Caco-2 (cell line): ENCODE measurements around the gene BGLAP. TPM values are rescaled to one million over a fixed set of nuclear protein-coding genes. Genes with fewer than 3 reads are reported as not detected.

Experiments
- BruUV-seq: library from RNA; stranded (reverse); fragments of 400-500 nt; replicated peaks from 2 replicates; lab custom pipeline; 2021; lab: Mats Ljungman, UMichigan
- CTCF ChIA-PET: fragments of 300-600 bp; sonication (Branson Sonifier 250); formaldehyde crosslinking; loops from one replicate; lab custom pipeline; 2022; ENCODE audit warnings: antibody characterized with exemption; lab: Charles Lee
- POLR2A ChIA-PET: fragments of 300-600 bp; sonication (Branson Sonifier 250); formaldehyde crosslinking; loops from one replicate; lab custom pipeline; 2022; ENCODE audit warnings: antibody characterized with exemption; lab: Charles Lee
- DNase-seq, 2 experiments: peaks; one replicate each; pipeline versions ENCODE4 v3.0.0 to v3.0.0-alpha.2; 2020 to 2022
- H3K27me3 ChIP-seq: replicated peaks from 2 replicates; pipeline ENCODE4 v1.6.0; 2011; ENCODE audit warnings: low read length; ENCODE audit not compliant: control insufficient read depth, insufficient read depth
- H3K36me3 ChIP-seq: 2 replicates; pipeline ENCODE4 v1.5.1; 2011; ENCODE audit warnings: low read length; ENCODE audit not compliant: control insufficient read depth, insufficient read depth
- H3K4me1 ChIP-seq: fragments of 250-450 bp; sonication (Bioruptor Pico); 2 replicates; pipeline ENCODE4 v1.5.1; 2020; ENCODE audit warnings: mild to moderate bottlenecking
- H3K4me3 ChIP-seq: 2 replicates; pipeline ENCODE4 v1.5.1; 2011; ENCODE audit warnings: low read depth, mild to moderate bottlenecking, control low read depth, low read length
- H3K9me3 ChIP-seq: fragments of 250-450 bp; sonication (Bioruptor Pico); 2 replicates; pipeline ENCODE4 v1.5.1; 2020; ENCODE audit warnings: mild to moderate bottlenecking, moderate library complexity
- H3K27ac Mint-ChIP-seq: one replicate; pipeline ENCODE4 v1.8.0; 2022; ENCODE audit warnings: mixed read lengths; ENCODE audit not compliant: unreplicated experiment
- H3K27me3 Mint-ChIP-seq: one replicate; pipeline ENCODE4 v1.8.0; 2022; ENCODE audit warnings: mixed read lengths; ENCODE audit not compliant: insufficient read depth, unreplicated experiment
- H3K36me3 Mint-ChIP-seq: one replicate; pipeline ENCODE4 v1.8.0; 2022; ENCODE audit warnings: mild to moderate bottlenecking, mixed read lengths; ENCODE audit not compliant: insufficient read depth, unreplicated experiment
- H3K4me1 Mint-ChIP-seq: one replicate; pipeline ENCODE4 v1.8.0; 2022; ENCODE audit warnings: low read depth, mixed read lengths; ENCODE audit not compliant: unreplicated experiment
- H3K4me3 Mint-ChIP-seq: one replicate; pipeline ENCODE4 v1.8.0; 2022; ENCODE audit warnings: mild to moderate bottlenecking, moderate library complexity, mixed read lengths; ENCODE audit not compliant: unreplicated experiment
- H3K9me3 Mint-ChIP-seq: one replicate; pipeline ENCODE4 v1.8.0; 2022; ENCODE audit warnings: mixed read lengths; ENCODE audit not compliant: unreplicated experiment
- intact Hi-C: fragments of 100-400 bp; cut with micrococcal nuclease; formaldehyde crosslinking; loops from one replicate; pipeline ENCODE4 v1.10.0; 2022; ENCODE audit not compliant: unreplicated experiment
- total RNA-seq: library from RNA; stranded (reverse); gene quantifications from 2 replicates; pipeline ENCODE4 v1.2.3, GENCODE V29; 2022
- TF ChIP-seq, protein P1 (sequence below), 2 experiments: fragments of 200-600 bp in 1 of 2; IDR thresholded peaks; 1 replicate in 1 of 2; 2 replicates in 1 of 2; pipeline versions ENCODE4 v1.5.1 to v1.8.0; 2011 to 2022; ENCODE audit warnings: antibody characterized with exemption in 1 of 2, control low read depth in 1 of 2, inconsistent platforms in 1 of 2, low read depth in 1 of 2, low read length in 1 of 2, mild to moderate bottlenecking in 1 of 2, moderate library complexity in 1 of 2; ENCODE audit not compliant: insufficient read depth in 1 of 2, severe bottlenecking in 1 of 2, unreplicated experiment in 1 of 2

BGLAP gene
- total RNA-seq, 1 experiment from 2014 or later, result 2.0 TPM

DNA sequence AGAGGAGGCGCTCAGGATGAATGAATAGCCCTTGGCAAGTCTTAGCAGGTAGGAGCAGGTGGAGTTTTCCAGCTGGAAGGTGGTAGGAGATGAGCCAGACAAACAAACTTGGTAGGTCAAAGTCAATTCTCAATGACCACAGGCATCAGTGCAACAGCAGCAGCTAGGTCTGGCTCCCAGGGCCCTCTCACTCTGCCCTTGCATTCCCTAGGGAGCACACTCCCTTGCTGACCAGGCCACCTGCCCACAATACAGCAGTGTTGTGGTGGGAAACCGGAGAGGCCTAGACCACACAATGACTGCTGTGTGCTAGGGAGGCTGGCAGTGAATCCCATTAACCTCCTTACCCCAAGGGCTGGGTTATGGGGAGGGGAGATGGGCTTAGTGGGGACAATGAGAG, 18.9 kb downstream of the BGLAP start:
- CTCF ChIA-PET, result interaction anchor here (0.6 kb wide), 2 partner anchors 36 to 125 kb away, joined by 3 to 4 read pairs; no protein-coding TSS in a partner anchor
- no TSS peak for BruUV-seq
- H3K36me3 ChIP-seq, result peaks cover 15% of the 10 kb centered on the region

DNA sequence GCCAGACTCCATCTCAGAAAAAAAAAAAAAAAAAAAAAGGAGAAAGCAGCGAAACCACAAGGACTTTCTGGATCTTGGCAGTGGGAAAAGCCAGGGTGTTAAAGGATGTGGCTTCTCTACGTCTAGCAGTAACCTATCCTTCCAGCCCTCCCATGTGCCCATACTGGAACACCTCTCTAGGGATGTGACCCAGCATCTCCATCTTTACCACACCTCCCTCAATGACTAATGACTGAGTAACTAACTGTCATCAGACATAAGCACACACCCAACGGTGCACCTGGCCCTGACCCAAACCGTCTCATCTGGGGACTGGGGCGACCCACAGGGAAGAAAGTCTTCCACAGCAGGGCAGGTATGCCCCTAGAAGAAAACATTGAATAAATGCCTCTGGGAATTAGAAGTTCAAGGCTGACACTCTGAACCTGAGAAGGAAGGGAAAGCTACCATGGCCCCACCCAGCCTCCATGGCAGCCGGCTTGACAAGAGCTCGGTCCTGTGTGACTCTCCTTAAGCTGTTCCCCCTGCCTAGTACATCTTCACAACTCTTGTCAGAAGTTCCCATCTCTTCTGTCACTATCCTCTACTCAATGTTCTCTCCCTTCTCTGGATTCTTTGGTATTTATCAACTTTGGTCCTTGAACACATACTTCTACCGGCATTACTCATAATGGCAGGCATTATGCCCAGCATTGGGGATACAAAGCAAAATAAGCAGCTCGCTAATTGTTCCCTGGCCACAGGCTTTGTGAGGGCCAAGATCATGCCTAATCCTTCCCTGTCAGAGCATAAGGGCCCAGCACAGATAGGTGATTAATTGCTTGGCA, 20.7 kb downstream of the BGLAP start:
- CTCF ChIA-PET, result no interaction called here
- intact Hi-C loops, result no loop called here

More for the DNA sequence above, 18.9 kb downstream of the BGLAP start:
- no peaks in the 10 kb centered on the region for H3K9me3 ChIP-seq
- no peaks in the 10 kb centered on the region for H3K4me1 Mint-ChIP-seq
- H3K27ac Mint-ChIP-seq, result peak overlapping the region; percentile 43
- intact Hi-C loops, result no loop called here
- H3K27me3 Mint-ChIP-seq, result no peaks in the 10 kb centered on the region
- no peaks in the 10 kb centered on the region for H3K9me3 Mint-ChIP-seq
- H3K27me3 ChIP-seq, result no peaks in the 10 kb centered on the region
- DNase-seq, result no peak
- H3K4me1 ChIP-seq, result no peaks in the 10 kb centered on the region
- H3K4me3 Mint-ChIP-seq, result no peak overlapping the region
- no peak overlapping the region for H3K4me3 ChIP-seq
- TF ChIP-seq, protein P1, sequence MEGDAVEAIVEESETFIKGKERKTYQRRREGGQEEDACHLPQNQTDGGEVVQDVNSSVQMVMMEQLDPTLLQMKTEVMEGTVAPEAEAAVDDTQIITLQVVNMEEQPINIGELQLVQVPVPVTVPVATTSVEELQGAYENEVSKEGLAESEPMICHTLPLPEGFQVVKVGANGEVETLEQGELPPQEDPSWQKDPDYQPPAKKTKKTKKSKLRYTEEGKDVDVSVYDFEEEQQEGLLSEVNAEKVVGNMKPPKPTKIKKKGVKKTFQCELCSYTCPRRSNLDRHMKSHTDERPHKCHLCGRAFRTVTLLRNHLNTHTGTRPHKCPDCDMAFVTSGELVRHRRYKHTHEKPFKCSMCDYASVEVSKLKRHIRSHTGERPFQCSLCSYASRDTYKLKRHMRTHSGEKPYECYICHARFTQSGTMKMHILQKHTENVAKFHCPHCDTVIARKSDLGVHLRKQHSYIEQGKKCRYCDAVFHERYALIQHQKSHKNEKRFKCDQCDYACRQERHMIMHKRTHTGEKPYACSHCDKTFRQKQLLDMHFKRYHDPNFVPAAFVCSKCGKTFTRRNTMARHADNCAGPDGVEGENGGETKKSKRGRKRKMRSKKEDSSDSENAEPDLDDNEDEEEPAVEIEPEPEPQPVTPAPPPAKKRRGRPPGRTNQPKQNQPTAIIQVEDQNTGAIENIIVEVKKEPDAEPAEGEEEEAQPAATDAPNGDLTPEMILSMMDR (IDR thresholded peaks at IDR 0.05; ENCODE audit: insufficient read depth in 1 of 2, low read depth in 1 of 2, low read length in 1 of 2, severe bottlenecking in 1 of 2, unreplicated experiment in 1 of 2), result no peak
- POLR2A ChIA-PET, result no interaction called here
- peaks cover 88% of the 10 kb centered on the region for H3K36me3 Mint-ChIP-seq

DNA sequence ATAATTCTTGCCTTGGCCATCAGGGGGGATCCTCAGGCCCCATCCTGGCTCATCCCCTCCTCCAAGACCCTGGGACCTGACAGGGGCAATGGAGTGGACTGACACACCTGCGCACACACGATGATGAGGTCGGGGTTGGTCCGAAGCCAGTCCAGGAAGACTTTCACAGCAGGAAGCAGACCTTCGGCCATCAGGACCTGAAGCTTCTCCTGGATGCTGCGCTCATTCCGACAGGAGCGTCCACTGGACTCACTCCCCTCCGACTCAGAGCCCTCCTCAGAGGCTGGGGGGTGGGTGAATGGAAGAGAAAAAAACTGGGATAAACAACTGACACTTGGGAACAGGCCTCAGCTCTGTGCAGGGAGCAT, 21.3 kb downstream of the BGLAP start:
- H3K36me3 Mint-ChIP-seq, result peaks cover 88% of the 10 kb centered on the region
- CTCF ChIA-PET, result no interaction called here
- POLR2A ChIA-PET, result no interaction called here

More for the DNA sequence above, 20.7 kb downstream of the BGLAP start:
- H3K36me3 ChIP-seq, result peaks cover 16% of the 10 kb centered on the region
- Mint-ChIP-seq H3K9me3 (no peaks in the 10 kb centered on the region), H3K4me1 (no peaks in the 10 kb centered on the region), H3K27me3 (no peaks in the 10 kb centered on the region), H3K4me3 (no peak overlapping the region), H3K27ac (no peak overlapping the region), H3K36me3 (peaks cover 88% of the 10 kb centered on the region)
- no peaks in the 10 kb centered on the region for H3K27me3 ChIP-seq
- H3K4me3 ChIP-seq, result no peak overlapping the region
- DNase-seq, result no peak
- TF ChIP-seq, protein P1 (IDR thresholded peaks at IDR 0.05; ENCODE audit: insufficient read depth in 1 of 2, low read depth in 1 of 2, low read length in 1 of 2, severe bottlenecking in 1 of 2, unreplicated experiment in 1 of 2), result no peak
- H3K4me1 ChIP-seq, result no peaks in the 10 kb centered on the region
- H3K9me3 ChIP-seq, result no peaks in the 10 kb centered on the region
- BruUV-seq, result no TSS peak
- POLR2A ChIA-PET, result no interaction called here

More for the DNA sequence above, 21.3 kb downstream of the BGLAP start:
- no peaks in the 10 kb centered on the region for H3K9me3 Mint-ChIP-seq
- H3K4me3 Mint-ChIP-seq, result no peak overlapping the region
- no peak for DNase-seq
- BruUV-seq, result no TSS peak
- H3K4me3 ChIP-seq, result no peak overlapping the region
- H3K36me3 ChIP-seq, result peaks cover 17% of the 10 kb centered on the region
- H3K4me1 Mint-ChIP-seq, result no peaks in the 10 kb centered on the region
- H3K27ac Mint-ChIP-seq, result no peak overlapping the region
- intact Hi-C loops, result no loop called here
- no peaks in the 10 kb centered on the region for H3K27me3 ChIP-seq
- TF ChIP-seq, protein P1 (IDR thresholded peaks at IDR 0.05; ENCODE audit: insufficient read depth in 1 of 2, low read depth in 1 of 2, low read length in 1 of 2, severe bottlenecking in 1 of 2, unreplicated experiment in 1 of 2), result no peak
- H3K4me1 ChIP-seq, result no peaks in the 10 kb centered on the region
- no peaks in the 10 kb centered on the region for H3K9me3 ChIP-seq
- H3K27me3 Mint-ChIP-seq, result no peaks in the 10 kb centered on the region
